Nephron (organoid): Measurements from ENCODE around the gene COA7.
"Not testable (repeated sequence)": the region's sequence is repeated elsewhere in the genome, so short reads cannot be mapped to it uniquely, and the experiment has no call there.

Experiments
- H3K27ac Mint-ChIP-seq, 3 experiments: 2 replicates each; pipeline ENCODE4 v1.8.0; 2020; ENCODE audit warnings: mixed read lengths in 3 of 3, mild to moderate bottlenecking in 2 of 3, moderate library complexity in 1 of 3
- H3K27me3 Mint-ChIP-seq: 2 replicates; pipeline ENCODE4 v1.8.0; 2021; ENCODE audit warnings: low read depth, mild to moderate bottlenecking, moderate library complexity, mixed read lengths
- H3K36me3 Mint-ChIP-seq: 2 replicates; pipeline ENCODE4 v1.8.0; 2020; ENCODE audit warnings: low read depth, mixed read lengths
- H3K4me1 Mint-ChIP-seq: 2 replicates; pipeline ENCODE4 v1.8.0; 2020; ENCODE audit warnings: mixed read lengths
- H3K4me3 Mint-ChIP-seq, 3 experiments: 2 replicates each; pipeline ENCODE4 v1.8.0; 2020; ENCODE audit warnings: mild to moderate bottlenecking in 3 of 3, mixed read lengths in 3 of 3, moderate library complexity in 2 of 3
- H3K9me3 Mint-ChIP-seq: 2 replicates; pipeline ENCODE4 v1.8.0; 2020; ENCODE audit warnings: mixed read lengths
- CTCF ChIP-seq, 3 experiments: fragments of 200-600 bp; sonication (generic); IDR thresholded peaks; one replicate each; pipeline ENCODE4 v1.5.0; 2021; ENCODE audit warnings: antibody characterized with exemption in 3 of 3; ENCODE audit not compliant: unreplicated experiment in 3 of 3

The COA7 gene

DNA sequence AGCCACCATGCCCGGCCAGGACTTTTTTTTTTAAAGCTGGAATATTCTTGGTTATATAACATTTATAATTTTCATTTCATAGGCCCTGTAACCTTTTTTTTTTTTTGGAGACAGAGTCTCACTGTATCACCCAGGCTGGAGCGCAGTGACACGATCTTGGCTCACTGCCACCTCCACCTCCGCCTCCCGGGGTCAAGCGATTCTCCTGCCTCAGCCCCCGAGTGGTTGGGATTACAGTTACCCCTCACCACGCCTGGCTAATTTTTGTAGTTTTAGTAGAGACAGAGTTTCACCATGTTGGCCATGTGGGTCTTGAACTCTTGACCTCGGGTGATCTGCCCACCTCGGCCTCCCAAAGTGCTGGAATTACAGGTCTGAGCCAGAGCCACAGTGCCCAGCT is 40.7 kb upstream of the COA7 start:
- Mint-ChIP-seq H3K27ac (no peak overlapping the region), H3K4me1 (peaks cover 5% of the 10 kb centered on the region), H3K27me3 (no peaks in the 10 kb centered on the region), H3K9me3 (peaks cover 3% of the 10 kb centered on the region), H3K4me3 (no peak overlapping the region), H3K36me3 (peaks cover 27% of the 10 kb centered on the region)
- TF ChIP-seq CTCF (IDR thresholded peaks at IDR 0.05; ENCODE audit: unreplicated experiment in 3 of 3): no peak

DNA sequence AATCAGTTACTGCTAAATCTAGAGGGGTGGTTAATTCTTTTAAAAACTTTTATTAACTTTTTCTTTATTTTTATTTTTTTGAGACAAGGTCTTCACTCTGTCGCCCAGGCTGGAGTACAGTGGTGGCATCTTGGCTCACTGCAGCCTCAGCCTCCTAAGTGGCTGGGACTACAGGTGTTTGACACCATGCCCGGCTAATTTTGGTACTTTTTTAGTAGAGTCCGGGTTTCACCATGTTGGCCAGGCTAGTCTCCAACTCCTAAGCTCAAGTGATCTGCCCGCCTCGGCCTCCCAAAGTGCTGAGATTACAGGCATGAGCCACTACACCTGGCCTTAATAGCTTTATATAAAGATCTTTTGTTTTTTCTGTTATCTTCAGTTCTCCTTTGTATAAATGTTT is 40.0 kb upstream of the COA7 start:
- H3K27me3 Mint-ChIP-seq: no peaks in the 10 kb centered on the region
- no peak overlapping the region for H3K4me3 Mint-ChIP-seq
- peaks cover 3% of the 10 kb centered on the region for H3K9me3 Mint-ChIP-seq
- H3K36me3 Mint-ChIP-seq: peaks cover 23% of the 10 kb centered on the region
- H3K4me1 Mint-ChIP-seq: peaks cover 5% of the 10 kb centered on the region
- peak overlapping the region in 1 of 3 experiments; percentile 43 for H3K27ac Mint-ChIP-seq
- no peak for TF ChIP-seq CTCF (IDR thresholded peaks at IDR 0.05; ENCODE audit: unreplicated experiment in 3 of 3)

- H3K4me3 Mint-ChIP-seq, H3K9me3 Mint-ChIP-seq, H3K27ac Mint-ChIP-seq, H3K4me1 Mint-ChIP-seq, H3K27me3 Mint-ChIP-seq: not testable (repeated sequence)
- peaks cover 17% of the 10 kb centered on the region for H3K36me3 Mint-ChIP-seq
These were observed 37.2 kb upstream of the COA7 start for GRCh38 chr1:52735371-52735770.

GRCh38 chr1:52733368-52733767 is 35.2 kb upstream of the COA7 start:
- TF ChIP-seq CTCF (IDR thresholded peaks at IDR 0.05; ENCODE audit: unreplicated experiment in 3 of 3): no peak
- Mint-ChIP-seq H3K36me3 (peaks cover 14% of the 10 kb centered on the region), H3K9me3 (no peaks in the 10 kb centered on the region), H3K4me3 (no peak overlapping the region), H3K27ac (no peak overlapping the region), H3K27me3 (no peaks in the 10 kb centered on the region), H3K4me1 (peaks cover 14% of the 10 kb centered on the region)

GRCh38 chr1:52727956-52728656 is 30.0 kb upstream of the COA7 start:
- H3K36me3 Mint-ChIP-seq: peaks cover 14% of the 10 kb centered on the region
- H3K9me3 Mint-ChIP-seq: no peaks in the 10 kb centered on the region
- peak overlapping the region; percentile 11 to 95 (median 47) for H3K27ac Mint-ChIP-seq
- H3K4me1 Mint-ChIP-seq: peaks cover 31% of the 10 kb centered on the region
- H3K27me3 Mint-ChIP-seq: no peaks in the 10 kb centered on the region
- no peak for TF ChIP-seq CTCF (IDR thresholded peaks at IDR 0.05; ENCODE audit: unreplicated experiment in 3 of 3)
- peak overlapping the region; percentile 92 to 95 (median 93) for H3K4me3 Mint-ChIP-seq

- peak overlapping the region; percentile 61 to 95 (median 80) for H3K27ac Mint-ChIP-seq
- TF ChIP-seq CTCF (IDR thresholded peaks at IDR 0.05; ENCODE audit: unreplicated experiment in 3 of 3): no peak
- peaks cover 31% of the 10 kb centered on the region for H3K4me1 Mint-ChIP-seq
- peaks cover 14% of the 10 kb centered on the region for H3K36me3 Mint-ChIP-seq
- peak overlapping the region; percentile 92 to 95 (median 93) for H3K4me3 Mint-ChIP-seq
- H3K9me3 Mint-ChIP-seq: no peaks in the 10 kb centered on the region
- no peaks in the 10 kb centered on the region for H3K27me3 Mint-ChIP-seq
These were observed 29.0 kb upstream of the COA7 start for GRCh38 chr1:52727114-52727586.
